Stimulated activated CD8-positive, alpha-beta memory T cell treated with anti-CD3 and anti-CD28 coated beads, Interleukin-7, amount 100 ng/mL, for 4 hours (primary cell): ENCODE data around the gene VPS54.
A peak's percentile ranks its signal among the peaks of the same experiment; 100 is the strongest.

Source experiments
- DNase-seq, 2 donors: peaks; one replicate each; pipeline ENCODE4 v3.0.0-alpha.2; 2020; ENCODE audit warnings: low read depth in 2 of 2

VPS54 gene

DNA sequence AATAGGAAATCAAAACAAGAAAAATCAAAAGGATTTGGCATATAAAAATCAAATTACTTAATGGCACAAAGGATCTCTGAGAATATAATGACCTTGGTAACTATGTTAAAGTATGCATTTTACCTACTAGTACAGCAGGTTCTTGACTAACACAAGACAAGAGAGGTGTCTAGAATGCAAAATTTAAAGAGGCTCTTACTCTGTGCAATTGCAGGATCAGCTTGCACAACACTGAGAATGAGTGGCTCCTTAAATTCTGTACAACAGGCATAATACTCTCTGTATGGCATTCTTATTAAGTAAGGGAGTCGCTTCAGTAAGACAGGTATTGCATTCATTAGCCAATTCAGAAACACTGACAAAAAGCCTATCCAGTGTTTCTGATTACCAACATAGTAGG is 104.9 kb downstream of the VPS54 start:
- DNase-seq, result no peak

DNA sequence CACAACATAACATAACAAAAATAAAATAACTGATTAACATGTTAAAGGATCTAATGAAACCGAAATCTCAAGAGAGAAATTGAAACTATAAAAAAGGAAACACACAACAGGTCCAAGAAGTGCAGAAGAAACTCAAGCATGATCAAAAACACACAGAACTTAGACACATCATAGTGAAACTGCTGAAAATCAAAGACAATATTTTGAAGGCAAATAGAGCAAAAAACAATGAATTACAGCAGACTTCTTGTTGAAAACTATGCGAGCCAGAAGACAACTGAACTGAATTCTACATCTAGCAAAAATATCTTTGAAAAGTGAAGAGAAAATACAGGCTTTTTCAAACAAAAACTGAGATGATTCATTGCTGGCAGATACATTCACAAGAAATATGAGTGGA is 116.2 kb downstream of the VPS54 start:
- no peak for DNase-seq

DNA sequence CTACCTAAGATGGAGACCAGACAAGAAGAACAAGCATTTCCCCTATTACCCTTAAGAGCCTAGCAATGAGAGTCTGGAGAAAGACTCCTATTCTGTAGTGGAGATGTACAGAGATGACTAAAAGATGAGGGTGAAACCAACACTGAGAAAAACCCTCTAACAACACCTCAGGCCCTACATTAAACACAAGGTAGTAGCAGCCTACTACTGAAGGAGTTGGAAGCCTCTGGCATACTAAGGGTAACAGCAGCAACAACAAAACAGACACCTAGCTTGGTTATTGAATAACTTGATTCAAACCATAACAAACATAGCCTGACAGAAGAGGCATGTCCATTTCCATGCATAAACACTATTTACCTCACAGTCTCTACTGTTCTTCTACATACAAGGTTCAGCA is 117.1 kb downstream of the VPS54 start:
- DNase-seq, result no peak

GRCh38 chr2:63899639-63900038 is 119.6 kb downstream of the VPS54 start:
- DNase-seq, result no peak

DNA sequence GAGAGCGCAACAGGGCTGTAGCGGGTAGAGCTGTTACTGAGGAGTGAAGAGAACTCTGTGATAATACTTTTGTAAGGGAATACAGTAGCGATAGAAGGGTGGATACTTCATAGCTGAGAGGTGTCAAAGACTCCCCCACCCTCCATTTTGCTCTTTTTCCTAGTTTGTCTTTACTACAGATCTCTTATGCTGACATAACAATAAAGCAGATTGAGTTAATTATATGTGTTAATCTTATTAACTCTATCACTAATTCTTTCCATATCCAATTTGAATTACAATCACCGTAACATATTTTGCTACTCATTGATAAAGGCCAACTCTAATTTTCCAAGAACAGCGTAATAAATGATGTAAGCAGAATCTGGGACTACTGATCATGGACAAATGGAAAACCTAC is 120.4 kb downstream of the VPS54 start:
- no peak for DNase-seq

GRCh38 chr2:63894167-63894566 is 125.1 kb downstream of the VPS54 start:
- no peak for DNase-seq

DNA sequence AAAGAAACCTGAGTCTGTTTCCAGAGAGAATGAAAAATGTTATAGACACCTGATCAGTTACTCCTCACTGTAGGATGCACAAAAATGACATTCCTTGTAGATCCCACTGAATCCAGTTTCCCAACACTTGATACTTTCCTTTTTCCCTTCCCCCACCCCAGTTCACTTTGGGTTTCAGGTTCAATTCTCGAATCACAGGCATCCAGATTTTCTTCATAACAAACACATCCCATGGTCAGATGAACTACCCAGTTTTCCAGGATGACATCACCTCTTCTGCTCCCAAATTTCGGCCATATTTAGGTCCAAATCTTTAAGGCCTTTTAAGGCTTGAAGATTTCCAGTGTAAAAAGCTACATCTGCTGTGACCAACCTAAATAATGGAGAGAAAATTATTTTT is 126.1 kb downstream of the VPS54 start:
- DNase-seq, result no peak

- DNase-seq, result no peak
These were observed 127.7 kb downstream of the VPS54 start for GRCh38 chr2:63891488-63892030.

- no peak for DNase-seq
These were observed 128.6 kb downstream of the VPS54 start for GRCh38 chr2:63890678-63891077.

DNA sequence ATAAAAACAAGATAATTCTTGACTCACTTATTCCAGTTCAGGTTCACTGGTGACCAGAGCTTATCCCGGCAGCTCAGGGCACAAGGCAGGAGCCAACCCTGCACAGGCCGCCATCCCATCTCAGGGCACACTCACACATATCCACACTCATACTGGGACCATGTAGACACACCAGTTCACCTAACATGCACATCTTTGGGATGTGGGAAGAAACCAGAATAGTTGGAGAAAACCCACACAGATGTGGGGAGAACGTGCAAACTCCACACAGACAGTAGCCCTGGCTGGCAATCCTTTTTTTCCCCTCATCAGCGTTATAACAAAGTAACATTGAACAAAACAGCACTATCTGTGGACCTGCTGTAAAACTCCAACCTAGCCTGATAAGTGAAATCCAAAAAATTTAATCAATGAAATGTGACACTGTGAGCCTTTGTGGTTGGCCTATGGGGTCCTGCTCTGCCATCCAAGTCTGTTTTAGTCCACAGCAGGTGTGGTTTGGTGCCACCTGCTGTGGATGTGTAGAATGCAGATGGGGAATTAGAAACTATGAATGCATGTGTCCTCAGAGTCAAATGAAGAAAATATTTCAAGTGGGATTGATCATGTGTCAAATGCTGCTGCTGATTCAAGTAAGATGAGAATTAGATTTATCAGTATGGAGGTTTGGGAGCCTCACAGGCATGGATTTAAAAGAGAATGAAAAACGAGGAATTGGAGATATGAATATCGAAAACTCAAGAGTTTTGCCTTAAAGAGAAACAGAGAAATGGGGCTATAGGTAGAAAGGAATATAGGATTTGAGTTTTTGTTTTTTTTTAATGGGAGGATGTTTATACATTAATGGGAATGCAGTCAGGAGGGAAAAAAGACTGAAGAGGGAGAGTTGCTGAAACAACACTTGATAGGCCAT is 130.5 kb downstream of the VPS54 start:
- DNase-seq, result peak; percentile 3 to 4

GRCh38 chr2:63888053-63888452 is 131.2 kb downstream of the VPS54 start:
- no peak for DNase-seq

- DNase-seq, result no peak
These were observed 132.8 kb downstream of the VPS54 start for GRCh38 chr2:63886445-63886844.

GRCh38 chr2:63882395-63883105 is 136.7 kb downstream of the VPS54 start:
- no peak for DNase-seq

DNA sequence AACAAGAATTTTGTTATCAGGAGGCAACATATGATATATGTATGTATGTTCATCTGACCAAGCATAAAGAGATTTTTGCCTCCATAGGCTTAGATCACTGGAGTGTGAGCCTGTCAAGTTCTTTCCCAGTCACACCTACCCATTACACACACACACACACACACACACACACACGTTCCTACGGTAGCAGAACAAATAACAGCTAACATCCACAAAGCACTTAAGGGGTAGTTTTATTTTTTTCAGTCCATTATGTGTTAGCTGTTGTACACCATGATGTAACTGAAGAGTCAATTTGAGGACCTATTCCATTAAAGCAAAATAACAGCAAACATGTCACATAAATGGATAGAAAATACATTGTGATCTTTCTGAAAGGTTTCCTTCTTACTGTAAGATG is 138.0 kb downstream of the VPS54 start:
- no peak for DNase-seq

DNA sequence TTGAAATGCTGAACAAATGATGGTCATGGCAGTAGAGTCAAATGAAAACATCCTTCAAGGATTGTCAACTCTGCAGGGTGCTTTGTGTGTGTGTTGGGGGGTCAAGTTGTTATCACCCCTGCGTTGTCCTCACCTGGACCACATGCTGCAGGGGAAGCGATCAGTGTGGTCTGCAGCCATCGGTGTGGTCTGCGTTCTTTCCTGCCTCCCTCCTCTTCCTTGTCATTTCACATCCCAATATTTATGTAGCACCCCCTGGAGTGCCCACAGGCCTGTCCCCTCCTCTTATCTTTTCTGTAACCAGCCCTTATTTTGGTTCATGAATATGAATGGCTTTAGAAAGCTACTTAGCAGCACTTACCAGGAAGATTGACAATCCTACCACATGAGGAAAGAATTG is 138.6 kb downstream of the VPS54 start:
- DNase-seq, result no peak

GRCh38 chr2:63879876-63880433 is 139.3 kb downstream of the VPS54 start:
- DNase-seq, result no peak

DNA sequence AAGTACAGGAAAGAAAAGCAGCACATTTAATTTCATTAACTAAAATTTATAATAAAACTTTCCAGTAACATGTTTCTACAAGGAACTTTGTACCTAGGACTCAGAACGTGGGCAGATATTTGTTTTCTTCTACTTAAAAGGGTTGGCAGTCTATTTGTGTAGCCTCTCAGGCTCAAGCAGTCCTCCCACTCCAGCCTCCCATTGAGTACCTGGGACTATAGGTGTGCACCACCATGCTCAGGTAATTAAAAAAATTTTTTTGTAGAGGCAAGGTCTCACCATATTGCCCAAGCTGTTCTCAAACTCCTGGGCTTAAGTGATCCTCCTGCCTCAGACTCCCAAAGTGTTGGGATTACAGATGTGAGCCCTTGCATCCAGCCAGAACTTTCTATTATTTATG is 140.7 kb downstream of the VPS54 start:
- DNase-seq, result no peak

DNA sequence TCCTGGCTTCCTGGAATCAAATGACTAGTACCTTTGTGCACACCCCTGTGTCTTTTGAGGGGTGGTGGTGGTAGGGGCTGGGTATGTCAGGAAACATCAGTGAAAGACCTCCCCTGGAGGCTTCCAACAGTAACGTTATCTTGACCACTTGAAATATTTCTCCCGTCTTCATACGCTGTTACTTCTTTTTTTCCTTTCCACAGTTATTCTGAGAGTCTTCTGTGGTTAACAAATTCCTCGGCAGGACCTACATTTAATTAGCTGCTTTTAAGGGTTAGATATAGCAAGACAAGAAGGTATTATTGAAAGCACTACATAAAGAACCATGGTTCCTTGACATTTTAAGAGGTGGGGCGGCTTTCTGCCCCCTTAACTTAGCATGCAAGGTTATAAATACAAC is 142.9 kb downstream of the VPS54 start:
- no peak for DNase-seq

DNA sequence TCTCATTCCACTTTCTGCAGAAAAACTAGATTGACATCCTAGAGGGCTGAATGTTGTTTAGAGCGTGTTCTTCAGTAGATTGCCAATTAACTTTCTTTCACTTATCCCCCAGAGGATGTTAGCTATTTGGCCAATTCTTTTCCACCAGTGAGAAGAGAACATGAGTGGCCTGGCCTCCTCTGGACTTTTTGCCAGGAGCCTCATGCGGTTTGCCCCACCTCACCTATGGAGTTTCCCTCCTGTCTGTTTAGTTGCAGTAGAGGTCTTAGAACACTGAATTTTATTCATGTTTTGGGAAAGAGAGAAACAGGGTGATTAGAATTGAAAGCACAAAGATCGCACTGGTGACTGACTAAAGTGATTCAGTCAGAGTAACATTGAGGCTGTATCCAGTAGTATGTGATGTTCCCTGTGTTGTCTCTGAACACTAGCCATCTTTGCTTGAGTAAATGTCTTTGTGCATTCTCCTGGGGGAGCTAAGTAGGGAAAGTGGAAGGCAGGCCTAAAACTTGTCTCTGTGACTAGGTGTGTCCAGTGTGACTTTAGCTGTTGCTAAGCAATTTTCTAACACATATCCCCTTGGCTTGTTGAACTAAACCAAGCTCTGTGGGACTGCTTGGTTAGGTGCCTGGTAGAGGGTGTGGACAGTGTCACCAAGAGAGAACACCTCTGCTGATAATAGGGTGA is 143.5 kb downstream of the VPS54 start:
- DNase-seq, result no peak

- DNase-seq, result no peak
These were observed 144.1 kb downstream of the VPS54 start for GRCh38 chr2:63875131-63875527.

DNA sequence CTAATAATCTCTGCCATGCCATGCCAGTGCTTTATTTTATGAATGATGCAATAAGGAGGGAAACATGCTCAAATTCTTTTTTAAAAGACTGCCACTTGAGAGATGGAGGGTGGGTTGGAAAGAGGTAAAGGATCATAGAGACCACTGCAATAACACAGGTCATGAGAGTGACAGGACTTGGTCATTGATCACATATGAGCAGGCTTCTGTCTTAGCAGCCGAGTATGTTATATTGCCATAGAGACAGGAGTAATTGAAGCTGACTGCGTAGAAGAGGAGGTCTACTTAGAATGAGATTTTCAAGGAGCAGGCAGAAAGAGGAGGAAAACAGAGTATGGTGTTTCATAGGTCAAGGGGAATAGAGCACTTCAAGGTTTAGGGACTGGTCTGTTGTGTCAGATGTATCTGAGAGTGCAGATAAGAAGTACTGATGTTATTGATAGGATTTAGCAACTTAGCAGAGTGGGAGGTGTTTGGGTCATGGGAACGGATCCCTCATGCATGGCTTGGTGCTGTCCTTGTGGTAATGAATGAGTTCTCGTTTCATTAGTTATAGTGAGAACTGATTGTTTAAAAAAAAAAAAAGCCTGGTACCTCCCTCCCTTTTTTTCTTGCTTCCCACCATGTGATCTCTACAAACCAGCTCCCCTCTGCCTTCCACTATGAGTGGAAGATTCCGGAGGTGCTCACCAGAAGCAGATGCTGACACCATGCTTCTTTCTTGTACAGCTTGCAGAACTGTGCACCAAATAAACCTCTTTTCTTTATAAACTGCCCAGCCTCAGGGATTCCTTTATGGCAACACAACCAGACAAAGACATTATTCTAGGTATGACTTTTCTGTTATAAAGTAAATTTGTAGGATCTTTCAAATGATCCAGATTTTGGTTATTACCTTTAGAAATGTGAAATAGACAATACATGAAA is 144.8 kb downstream of the VPS54 start:
- DNase-seq, result no peak
